GM18507 (cell line): ENCODE data around the gene TNIP1.

ENCODE experiments used
- DNase-seq: peaks from one replicate; pipeline ENCODE4 v3.0.0; 2011; ENCODE audit warnings: low read depth; ENCODE audit not compliant: insufficient read length; ENCODE audit errors: extremely low spot score
- FAIRE-seq: peaks from 2 replicates; lab custom pipeline; 2011; peaks lifted over from hg19 to GRCh38; lab: Jason Lieb, UNC

Gene TNIP1

DNA sequence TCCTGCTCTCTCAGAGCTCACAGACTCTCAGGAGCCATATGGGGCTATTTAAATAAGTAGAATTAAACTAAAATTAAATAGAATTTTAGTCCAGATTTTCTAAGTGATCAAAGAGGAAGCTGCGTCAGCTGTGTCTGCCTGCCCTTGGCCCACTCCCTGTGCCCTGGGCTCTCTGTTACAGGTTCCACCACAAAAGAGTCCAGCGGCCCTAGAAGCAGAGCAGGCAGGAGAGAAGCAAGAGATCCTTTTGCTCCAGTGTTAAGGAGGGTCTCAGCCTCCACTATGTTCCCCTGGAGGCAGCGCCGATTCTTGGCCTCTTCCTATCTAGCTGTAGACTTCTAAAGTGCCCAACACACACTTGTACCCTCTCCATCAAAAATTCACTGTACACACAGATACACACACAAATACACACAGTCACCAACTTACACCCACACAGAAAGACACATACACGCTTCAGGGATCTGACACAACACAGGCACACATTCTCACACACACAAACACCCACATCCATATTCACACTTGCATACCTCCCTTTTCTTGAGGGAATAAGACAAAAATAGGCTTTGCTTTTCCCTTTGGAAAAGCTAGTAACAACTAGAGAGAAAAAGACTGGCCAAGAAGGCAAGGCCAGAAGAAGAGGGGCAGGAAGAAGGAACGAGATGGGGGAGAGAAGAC is 5.5 kb upstream of the TNIP1 start:
- peak; percentile 75 for FAIRE-seq
- no peak for DNase-seq

DNA sequence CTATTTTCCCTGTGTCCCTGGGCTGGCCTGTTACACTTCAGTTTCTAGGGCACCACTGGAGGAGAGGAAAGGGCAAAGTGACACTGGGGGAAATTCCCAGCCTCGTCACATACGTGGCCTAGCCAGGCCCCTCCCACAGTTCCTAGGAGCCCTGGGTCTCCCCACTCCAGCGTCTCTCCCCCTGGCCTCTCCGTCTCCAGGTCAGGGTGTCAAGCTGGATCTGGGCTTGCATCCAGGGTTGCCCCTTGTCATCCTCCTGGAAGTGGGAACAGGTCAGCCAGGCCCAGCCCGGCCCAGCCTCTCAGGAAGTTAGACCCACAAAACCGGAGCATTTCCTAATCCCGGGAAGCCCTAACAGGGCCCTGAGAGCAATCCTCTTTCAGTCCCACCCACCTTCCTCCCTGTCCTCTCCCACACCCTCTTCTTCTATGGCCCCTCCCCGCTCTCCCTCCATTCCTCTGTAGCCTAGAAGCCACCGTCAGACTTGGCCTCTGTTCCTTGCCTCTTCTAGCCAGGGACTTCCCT is 4.7 kb upstream of the TNIP1 start:
- DNase-seq (no peak), FAIRE-seq (peak; percentile 87)

DNA sequence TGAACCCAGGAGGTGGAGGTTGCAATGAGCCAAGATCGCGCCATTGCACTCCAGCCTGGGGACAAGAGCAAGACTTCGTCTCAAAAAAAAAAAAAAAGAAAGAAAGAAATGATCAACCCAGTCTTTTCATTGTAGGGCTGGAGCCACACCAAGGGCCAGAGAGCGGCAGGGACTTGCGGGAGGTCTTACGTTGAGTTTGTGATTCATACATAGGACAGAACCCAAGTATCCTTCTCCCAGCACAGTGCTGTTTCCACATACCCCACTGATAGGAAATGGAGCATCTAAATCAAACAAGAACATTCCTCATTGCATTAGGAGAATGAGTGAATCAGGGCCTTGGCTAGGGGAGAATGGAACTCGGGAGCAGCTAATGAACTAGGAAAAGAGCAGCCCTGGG is 3.5 kb upstream of the TNIP1 start:
- FAIRE-seq (no peak), DNase-seq (no peak)

DNA sequence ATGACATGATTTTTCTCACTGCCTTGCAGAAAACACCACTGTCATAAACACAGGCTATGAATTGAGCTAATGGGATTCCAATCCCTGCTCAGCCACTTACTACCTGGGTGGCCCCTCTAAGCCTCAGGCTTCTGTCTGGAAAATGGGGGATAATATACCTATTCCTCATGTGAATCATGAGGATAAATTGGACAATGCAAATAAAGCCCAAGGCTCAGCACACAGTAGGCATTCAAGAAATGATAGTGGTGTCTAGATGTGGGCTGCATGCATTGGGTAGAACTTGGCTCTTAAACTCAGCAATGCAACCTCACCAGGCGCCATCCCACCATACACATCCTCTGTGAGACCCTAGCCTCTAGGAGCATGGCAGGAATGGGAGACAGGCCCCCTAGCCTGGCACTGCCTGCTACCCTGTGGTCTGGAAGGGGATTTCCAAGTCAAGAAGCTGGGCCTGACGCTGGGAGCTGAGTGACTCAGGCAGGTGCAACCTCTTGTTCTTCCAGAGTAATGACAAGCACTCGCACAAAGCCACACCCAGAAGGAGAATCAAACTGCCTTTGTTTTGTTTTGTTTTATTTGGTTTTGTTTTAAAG is 2.3 kb upstream of the TNIP1 start:
- no peak for DNase-seq
- FAIRE-seq = peak; percentile 86

DNA sequence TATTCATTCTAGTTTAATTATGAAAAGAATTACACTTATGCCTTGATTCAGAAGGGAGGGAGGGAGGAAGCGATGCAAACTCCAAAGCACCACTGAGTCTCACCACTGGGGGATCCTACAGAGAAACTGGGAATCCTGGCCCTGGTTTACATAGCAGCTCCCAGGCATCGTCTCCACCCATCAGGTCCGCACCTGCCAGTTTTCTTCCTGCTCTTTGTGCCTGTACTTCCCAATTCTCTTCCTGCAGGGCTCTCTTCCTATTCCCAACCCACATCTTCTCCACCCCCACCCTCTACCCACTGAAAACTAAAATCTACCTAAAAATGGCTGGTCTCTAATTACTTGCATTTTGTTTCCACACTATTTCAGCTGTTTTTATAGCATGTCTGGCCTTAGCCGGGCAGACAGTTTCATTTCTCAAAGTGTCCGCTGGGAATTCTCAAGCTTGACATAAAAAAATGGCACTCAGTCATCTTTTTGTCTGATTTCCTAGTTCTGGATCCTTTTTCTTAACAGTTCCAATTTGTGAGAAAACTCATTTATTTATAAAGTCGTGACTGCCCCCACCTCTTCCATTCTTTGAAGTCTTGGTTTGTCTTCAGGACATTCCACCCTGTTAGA is 1.6 kb upstream of the TNIP1 start:
- FAIRE-seq (peak; percentile 41), DNase-seq (no peak)

DNA sequence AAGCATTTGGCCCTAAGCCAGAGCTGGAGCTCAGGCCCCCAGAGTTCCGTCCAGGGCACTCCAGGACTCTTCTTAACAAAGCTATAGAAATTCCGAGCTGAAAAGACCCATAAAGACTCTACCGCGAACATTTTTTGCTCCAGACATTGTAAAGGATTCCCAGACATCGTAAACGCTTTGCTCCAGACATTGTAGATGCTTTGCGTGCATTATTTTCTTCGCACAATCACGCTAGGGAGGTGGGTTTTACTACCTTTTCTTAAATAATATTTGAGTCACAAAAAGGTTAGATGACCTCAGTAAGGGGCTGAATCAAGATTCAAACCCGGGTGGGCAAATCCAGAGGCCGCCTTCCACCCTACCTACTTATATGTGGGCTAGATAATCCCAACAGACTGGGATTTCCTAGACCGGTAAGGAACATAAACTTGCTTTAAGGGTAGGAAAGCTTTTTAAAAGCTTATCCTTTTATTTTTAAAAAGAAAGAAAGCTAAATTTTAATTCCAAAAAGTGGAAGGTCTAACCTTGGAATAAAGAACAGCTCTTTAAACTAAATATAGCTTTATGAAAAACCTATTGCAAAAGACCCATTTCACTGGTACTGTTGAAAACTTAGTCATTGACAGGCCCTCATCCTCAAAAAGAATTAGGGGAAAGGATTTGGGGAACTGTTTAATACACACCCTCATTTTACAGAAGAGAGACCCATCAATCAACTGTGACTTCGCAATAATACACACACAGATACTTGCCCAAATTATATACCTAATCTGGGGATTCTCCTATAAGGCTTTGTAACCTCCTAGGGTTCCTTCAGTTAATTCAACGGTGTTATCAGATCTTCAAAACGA is 822 bp upstream of the TNIP1 start:
- FAIRE-seq (no peak), DNase-seq (no peak)

DNA sequence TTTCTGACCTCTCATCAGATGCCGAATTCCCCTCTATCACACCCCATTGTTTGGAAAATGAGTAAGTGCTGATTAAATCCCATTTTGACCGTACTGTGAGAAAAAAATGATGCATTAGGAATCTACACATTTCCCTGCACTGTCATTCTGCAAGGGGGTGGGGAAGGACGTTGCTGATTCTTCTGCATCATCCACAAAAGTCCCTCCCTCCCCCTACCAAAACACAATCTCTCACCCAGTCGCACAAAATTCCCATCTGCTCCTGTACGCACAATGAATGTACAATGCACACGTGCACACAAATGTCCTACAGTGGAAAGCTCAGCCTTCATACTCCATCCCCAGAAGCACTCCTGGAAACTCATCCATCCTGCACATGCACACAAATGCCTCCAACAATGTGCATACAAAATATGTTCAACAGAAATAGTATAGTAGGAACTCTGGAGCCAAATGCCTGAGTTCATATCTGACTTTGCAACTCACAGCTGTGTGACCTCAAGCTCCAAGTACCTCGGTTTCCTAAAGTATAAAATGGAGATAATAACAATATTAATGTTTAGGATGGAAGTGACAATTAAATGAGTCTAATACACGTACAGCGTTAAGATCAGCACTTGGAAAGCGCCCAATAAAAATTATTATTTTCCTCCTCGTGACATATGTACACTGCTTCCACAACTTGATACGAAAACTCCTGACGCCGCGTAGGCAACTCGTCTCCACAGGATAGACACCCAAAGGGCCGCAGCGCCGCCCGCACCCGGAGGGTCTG is 809 bp downstream of the TNIP1 start:
- no peak for DNase-seq
- FAIRE-seq = peak; percentile 73

DNA sequence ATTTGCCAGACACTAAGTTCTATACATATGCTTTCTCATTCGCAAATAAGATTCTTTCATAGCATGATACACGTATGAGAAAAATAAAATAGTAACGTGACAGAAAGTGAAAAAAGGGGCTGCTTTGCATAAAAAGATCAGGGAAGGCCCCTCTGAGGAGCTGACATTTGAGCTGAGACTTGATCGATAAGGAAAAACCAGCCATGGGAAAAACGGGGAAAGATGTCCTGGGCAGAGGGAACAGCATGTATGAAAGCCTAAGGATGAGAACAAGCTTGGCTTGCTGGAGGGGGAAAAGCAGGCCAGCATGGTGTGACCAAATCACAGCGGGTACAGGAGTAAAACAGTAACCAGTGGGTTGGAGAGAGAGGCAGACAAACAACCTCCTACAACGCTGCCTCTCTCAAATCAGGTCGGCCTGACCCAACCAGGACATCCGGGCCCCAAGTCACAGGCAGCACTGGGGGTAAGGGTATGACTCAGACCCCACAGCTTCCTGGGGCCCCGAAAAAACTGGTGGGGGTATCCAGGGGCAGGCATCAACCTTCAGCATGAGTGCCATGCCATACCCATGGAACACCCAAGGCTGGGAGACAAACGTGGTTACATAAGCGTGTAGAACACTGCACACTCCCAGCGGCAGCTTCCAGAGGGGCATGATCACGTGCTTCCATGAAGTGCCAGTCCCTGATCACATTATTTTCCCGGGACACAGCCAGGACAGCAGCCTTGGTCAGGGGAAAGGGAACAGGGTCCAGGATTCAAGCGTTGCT is 2.2 kb downstream of the TNIP1 start:
- FAIRE-seq = peak; percentile 95

DNA sequence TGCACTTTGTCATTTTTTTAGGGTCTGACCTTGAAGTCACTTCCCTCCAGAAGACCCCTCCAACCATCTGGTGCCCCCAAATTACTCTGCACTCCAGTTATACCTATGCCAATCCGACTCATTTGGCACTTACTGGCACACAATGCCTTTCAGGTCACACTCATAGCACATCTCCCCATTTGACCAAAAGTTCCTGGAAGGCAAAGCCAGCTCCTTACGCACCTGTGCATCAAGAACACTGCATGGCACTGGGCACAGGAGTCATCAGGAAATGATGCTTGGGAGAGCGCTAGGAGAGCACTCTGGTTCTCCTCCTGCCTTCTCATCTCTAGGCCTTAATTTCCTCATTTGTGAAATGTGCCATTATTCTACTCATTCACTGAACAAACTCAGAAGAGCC is 2.9 kb downstream of the TNIP1 start:
- DNase-seq (no peak), FAIRE-seq (no peak)

More for the DNA sequence above, 2.2 kb downstream of the TNIP1 start:
- DNase-seq = peak; percentile 44

DNA sequence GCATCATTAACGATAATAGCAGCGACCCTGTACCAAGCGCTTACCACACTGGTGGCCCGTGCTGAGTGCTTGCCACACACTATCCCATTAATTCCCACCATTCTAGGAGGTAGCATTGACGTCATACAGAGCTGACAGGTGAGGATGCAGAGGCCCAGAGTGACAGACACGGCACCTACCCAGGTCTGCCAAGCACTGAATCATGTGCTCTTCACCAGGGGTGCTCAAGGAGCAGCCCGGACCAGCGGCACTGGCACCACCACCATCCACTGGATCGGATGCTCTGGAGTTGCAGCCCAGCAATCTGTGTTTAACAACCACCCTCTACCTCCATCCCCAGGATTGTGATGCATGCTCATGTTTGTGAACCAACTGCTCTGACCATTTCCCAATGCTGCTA is 3.4 kb downstream of the TNIP1 start:
- FAIRE-seq (no peak), DNase-seq (no peak)

DNA sequence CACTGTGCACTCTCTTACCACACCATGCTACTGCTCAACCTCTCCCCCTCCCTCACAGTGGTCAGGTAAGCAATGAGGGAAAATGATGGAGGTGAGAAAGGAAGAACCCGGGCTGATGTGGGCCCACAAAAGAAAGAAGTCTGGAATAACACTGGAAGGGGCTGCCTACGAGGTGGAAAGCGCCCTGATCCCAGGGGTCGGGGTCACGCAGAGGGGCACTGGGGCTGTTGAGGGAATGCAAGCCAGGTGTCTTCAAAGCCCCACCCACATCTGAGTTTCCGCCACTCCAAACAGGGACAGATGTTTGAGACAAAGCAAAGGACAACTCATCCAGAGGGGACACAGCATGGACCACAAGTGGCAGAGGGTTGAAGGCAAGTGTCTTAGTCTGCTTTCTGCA is 4.2 kb downstream of the TNIP1 start:
- no peak for DNase-seq
- FAIRE-seq = no peak

DNA sequence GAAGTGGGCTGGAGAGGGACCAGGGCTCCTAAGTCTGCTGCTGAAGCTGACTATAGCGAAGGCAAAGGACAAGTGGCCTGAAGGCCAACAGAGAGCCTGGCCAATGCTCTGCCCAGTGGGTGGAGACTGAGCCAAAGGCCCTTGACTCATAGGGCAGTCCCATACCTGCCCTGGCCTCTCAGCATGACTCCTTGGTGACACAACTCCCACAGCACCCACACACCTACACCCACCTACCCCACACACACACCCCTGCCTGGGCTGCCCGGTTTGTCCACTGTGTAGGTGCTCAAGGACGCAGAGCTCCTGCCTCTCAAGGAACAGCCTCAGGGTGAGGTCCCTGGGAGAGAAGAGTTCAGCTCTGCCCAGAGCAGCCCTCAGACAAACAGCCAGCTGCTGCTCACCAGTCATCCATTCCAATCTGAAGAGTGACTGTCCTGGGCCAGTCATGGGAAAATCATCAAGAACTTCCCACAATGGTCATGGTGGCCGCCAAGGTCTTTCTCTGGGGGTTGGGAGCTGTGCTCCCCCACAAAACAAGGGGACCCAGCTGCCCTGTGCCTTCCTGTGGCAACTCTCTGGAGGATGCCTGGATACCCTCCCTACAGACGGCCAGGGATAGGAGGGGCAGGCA is 5.0 kb downstream of the TNIP1 start:
- FAIRE-seq = no peak

DNA sequence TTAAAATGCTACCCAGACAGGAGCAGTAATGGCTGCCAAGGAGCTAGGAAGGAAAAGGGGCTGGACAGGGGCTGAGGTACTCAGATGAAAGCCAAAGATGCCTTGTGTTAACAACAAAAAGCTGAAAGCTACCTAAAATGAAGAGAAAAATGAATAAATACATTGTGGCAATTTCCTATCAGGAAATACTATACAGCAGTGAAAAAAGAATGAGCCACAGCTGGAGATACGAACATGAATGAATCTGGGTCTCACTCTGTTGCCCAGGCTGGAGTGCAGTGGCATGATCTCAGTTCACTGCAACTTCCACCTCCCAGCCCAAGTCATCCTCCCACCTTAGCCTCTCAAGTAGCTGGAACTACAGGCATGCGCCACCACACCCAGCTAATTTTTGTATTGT is 6.3 kb downstream of the TNIP1 start:
- DNase-seq (no peak), FAIRE-seq (no peak)

More for the DNA sequence above, 5.0 kb downstream of the TNIP1 start:
- no peak for DNase-seq

DNA sequence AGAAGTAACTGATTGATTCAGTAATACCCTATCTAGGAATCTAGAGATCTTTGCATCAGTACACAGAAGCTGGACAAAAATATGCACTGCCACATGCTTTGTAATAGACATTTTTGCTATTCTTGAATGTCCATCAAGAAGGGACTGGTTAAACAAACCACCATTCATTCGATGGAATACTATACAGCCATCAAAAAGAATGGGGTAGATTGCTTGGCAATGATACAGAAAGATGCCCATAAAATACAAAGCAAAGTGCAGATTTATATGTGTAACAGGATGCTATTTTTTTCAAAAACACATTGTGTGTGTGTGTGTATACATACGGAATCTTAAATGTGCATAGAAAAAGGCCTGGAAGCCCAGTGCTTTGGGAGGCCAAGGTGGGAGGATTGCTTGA is 7.6 kb downstream of the TNIP1 start:
- no peak for DNase-seq
- FAIRE-seq = no peak

DNA sequence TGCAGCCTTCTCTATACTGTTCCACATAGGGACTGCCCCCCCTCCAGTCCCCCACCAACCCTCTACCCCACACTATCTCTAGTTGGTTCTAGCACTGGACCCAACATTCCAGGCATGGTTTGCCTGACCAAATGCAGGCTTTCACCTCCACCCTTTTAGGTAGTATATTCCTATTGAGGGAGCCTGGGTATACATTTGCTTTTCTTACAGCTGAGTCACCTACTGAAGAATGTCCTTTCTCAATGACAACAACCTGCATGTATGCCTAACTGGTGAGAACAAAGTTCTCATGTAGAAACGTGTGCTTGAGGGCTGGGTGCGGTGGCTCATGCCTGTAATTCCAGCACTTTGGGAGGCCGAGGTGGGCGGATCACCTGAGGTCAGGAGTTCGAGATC is 8.2 kb downstream of the TNIP1 start:
- DNase-seq (no peak), FAIRE-seq (no peak)

DNA sequence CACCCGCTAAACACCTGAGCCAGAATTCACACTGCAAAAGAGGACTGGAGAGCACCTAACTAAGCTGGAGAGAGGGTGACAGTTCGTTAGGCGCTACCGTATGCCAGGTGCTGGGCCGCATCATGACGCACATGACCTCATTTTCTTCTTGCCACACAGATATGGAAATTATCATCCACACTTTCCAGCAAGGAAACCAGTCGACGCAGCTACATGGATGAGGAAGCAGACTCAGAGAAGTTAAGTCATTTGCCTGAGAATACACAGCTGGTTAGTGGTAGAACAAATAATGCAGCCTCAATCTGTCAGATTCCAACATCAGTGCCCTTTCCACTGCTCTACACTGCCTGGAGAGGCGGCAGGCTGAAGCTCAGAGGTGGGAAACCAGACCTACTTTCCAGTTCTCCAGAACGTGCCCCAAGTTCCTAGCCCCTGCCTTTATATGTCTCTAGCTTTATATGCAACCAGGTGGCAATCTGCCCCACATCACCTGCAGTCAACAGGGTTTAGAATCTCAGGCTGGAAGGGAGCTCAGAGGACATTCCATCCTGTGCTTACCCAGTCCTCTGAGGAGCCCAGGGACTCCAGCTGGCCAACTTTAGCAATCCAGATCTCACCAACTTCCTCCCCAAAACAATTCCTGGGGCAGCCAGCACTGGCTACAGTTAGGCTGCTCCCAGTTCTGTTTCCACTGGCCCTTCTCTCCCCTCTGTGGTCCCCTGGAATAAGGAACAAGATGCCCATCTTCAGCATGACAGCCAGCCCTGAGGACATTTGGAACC is 8.8 kb downstream of the TNIP1 start:
- DNase-seq = no peak
- no peak for FAIRE-seq

DNA sequence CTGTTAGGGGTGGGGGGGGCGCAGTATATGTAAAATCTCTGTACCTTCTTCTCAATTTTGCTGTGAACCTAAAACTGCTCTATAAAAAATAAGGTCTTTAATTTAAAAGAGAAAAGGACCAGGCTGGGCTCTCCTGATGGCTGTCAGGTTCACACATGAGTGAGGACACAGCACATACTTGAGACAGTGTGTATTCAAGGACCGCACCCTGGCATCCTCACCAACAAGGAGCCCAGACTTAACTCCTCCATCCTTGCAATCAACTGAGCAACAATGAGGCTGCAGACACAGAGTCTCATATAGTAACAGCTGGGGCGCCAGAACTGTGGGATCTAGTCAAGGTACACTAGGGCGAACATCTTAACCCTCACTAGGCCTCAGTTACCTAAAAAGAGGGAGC is 9.8 kb downstream of the TNIP1 start:
- DNase-seq (no peak), FAIRE-seq (no peak)
